DND-41 (cell line): Measurements from ENCODE around the gene SYT1.

Experiments
- ATAC-seq: fragments of 200-7000 bp; cut with Tn5 transposase; 3 replicates; pipeline ENCODE4 v1.9.1; 2021; ENCODE audit warnings: low read depth; ENCODE audit not compliant: insufficient read depth
- DNase-seq: peaks from one replicate; pipeline ENCODE4 v3.0.0-alpha.2; 2020
- H2AFZ ChIP-seq: 2 replicates; pipeline ENCODE4 v1.6.0; 2012; ENCODE audit warnings: low read depth, low read length
- H3K27ac ChIP-seq: 2 replicates; pipeline ENCODE4 v1.5.1; 2012; ENCODE audit warnings: low read length, inconsistent platforms
- H3K27me3 ChIP-seq: fragments of 200-600 bp; sonication (generic); 2 replicates; pipeline ENCODE4 v1.6.0; 2012; ENCODE audit warnings: low read length, mild to moderate bottlenecking, inconsistent platforms; ENCODE audit not compliant: insufficient read depth, poor library complexity
- H3K36me3 ChIP-seq: 2 replicates; pipeline ENCODE4 v1.5.1; 2012; ENCODE audit warnings: low read length, inconsistent platforms; ENCODE audit not compliant: insufficient read depth
- H3K4me1 ChIP-seq: 2 replicates; pipeline ENCODE4 v1.5.1; 2012; ENCODE audit warnings: mild to moderate bottlenecking, low read length; ENCODE audit not compliant: insufficient read depth
- H3K4me2 ChIP-seq: 2 replicates; pipeline ENCODE4 v1.6.0; 2012; ENCODE audit warnings: mild to moderate bottlenecking, moderate library complexity, low read length, inconsistent platforms; ENCODE audit not compliant: insufficient read depth
- H3K4me3 ChIP-seq, 2 experiments: fragments of 200-600 bp in 1 of 2; shearing (Covaris generic) in 1 of 2; 2 replicates each; pipeline ENCODE4 v1.5.1; 2012 to 2016; ENCODE audit warnings: inconsistent platforms in 2 of 2, low read length in 2 of 2, mild to moderate bottlenecking in 2 of 2, low read depth in 1 of 2, moderate library complexity in 1 of 2
- H3K79me2 ChIP-seq: 2 replicates; pipeline ENCODE4 v1.6.0; 2012; ENCODE audit warnings: low read length, inconsistent platforms; ENCODE audit not compliant: insufficient read depth
- H3K9ac ChIP-seq: 2 replicates; pipeline ENCODE4 v1.6.0; 2012; ENCODE audit warnings: low read depth, mild to moderate bottlenecking, inconsistent platforms, low read length, moderate library complexity
- H3K9me3 ChIP-seq: 2 replicates; pipeline ENCODE4 v1.5.1; 2012; ENCODE audit warnings: low read length, moderate library complexity, mild to moderate bottlenecking, inconsistent platforms; ENCODE audit not compliant: insufficient read depth, severe bottlenecking
- H4K20me1 ChIP-seq: 2 replicates; pipeline ENCODE4 v1.6.0; 2012; ENCODE audit warnings: low read length; ENCODE audit not compliant: insufficient read depth
- CTCF ChIP-seq: IDR thresholded peaks from 2 replicates; pipeline ENCODE4 v1.5.1; 2012; ENCODE audit warnings: borderline replicate concordance, low read length, moderate library complexity, mild to moderate bottlenecking; ENCODE audit not compliant: poor library complexity, severe bottlenecking; ENCODE audit errors: extremely low read depth
- EZH2 ChIP-seq: IDR thresholded peaks from 3 replicates; pipeline ENCODE4 v1.6.1; 2012; ENCODE audit warnings: borderline replicate concordance, low read depth, mild to moderate bottlenecking, moderate library complexity, low read length, inconsistent platforms; ENCODE audit not compliant: severe bottlenecking

The SYT1 gene

GRCh38 chr12:79162948-79163347 is 298.4 kb downstream of the SYT1 start:
- Histone ChIP-seq H4K20me1 (no peaks in the 10 kb centered on the region), H3K4me2 (no peak overlapping the region), H3K4me1 (no peaks in the 10 kb centered on the region), H3K79me2 (no peaks in the 10 kb centered on the region), H3K9ac (no peak overlapping the region), H3K36me3 (no peaks in the 10 kb centered on the region), H3K4me3 (no peak overlapping the region), H2AFZ (no peak overlapping the region), H3K27ac (no peak overlapping the region), H3K9me3 (no peaks in the 10 kb centered on the region), H3K27me3 (no peaks in the 10 kb centered on the region)
- TF ChIP-seq EZH2 (no peak), CTCF (no peak)
- no peak for ATAC-seq
- DNase-seq: no peak

GRCh38 chr12:79164890-79165289 is 300.3 kb downstream of the SYT1 start:
- Histone ChIP-seq H4K20me1 (no peaks in the 10 kb centered on the region), H3K4me2 (no peak overlapping the region), H3K9ac (no peak overlapping the region), H3K36me3 (no peaks in the 10 kb centered on the region), H3K79me2 (no peaks in the 10 kb centered on the region), H3K9me3 (no peaks in the 10 kb centered on the region), H2AFZ (no peak overlapping the region), H3K4me1 (no peaks in the 10 kb centered on the region), H3K4me3 (no peak overlapping the region), H3K27ac (no peak overlapping the region), H3K27me3 (no peaks in the 10 kb centered on the region)
- ATAC-seq (no peak), DNase-seq (no peak)
- TF ChIP-seq EZH2 (no peak), CTCF (no peak)

GRCh38 chr12:79168687-79169086 is 304.1 kb downstream of the SYT1 start:
- no peak overlapping the region for H3K4me2 ChIP-seq
- no peaks in the 10 kb centered on the region for H3K4me1 ChIP-seq
- H3K79me2 ChIP-seq: no peaks in the 10 kb centered on the region
- H3K36me3 ChIP-seq: no peaks in the 10 kb centered on the region
- no peaks in the 10 kb centered on the region for H3K9me3 ChIP-seq
- H2AFZ ChIP-seq: no peak overlapping the region
- no peak overlapping the region for H3K4me3 ChIP-seq
- no peak for TF ChIP-seq CTCF
- no peak for TF ChIP-seq EZH2
- no peaks in the 10 kb centered on the region for H3K27me3 ChIP-seq
- no peak for ATAC-seq
- H4K20me1 ChIP-seq: no peaks in the 10 kb centered on the region
- no peak overlapping the region for H3K9ac ChIP-seq
- DNase-seq: no peak
- no peak overlapping the region for H3K27ac ChIP-seq

GRCh38 chr12:79174626-79175025 is 310.1 kb downstream of the SYT1 start:
- H3K4me2 ChIP-seq: no peak overlapping the region
- H3K4me1 ChIP-seq: no peaks in the 10 kb centered on the region
- DNase-seq (no peak), ATAC-seq (no peak)
- H3K9ac ChIP-seq: no peak overlapping the region
- H3K27me3 ChIP-seq: no peaks in the 10 kb centered on the region
- no peaks in the 10 kb centered on the region for H3K79me2 ChIP-seq
- H3K27ac ChIP-seq: no peak overlapping the region
- no peaks in the 10 kb centered on the region for H3K9me3 ChIP-seq
- H4K20me1 ChIP-seq: no peaks in the 10 kb centered on the region
- no peak overlapping the region for H3K4me3 ChIP-seq
- H2AFZ ChIP-seq: no peak overlapping the region
- TF ChIP-seq EZH2: no peak
- no peak for TF ChIP-seq CTCF
- no peaks in the 10 kb centered on the region for H3K36me3 ChIP-seq
